GM12875 (cell line): ENCODE data around the gene UQCR10.

ENCODE experiments used
- H3K4me3 ChIP-seq: one replicate; pipeline ENCODE4 v1.5.1; 2011; ENCODE audit warnings: low read depth, low read length, control low read depth
- CTCF ChIP-seq: IDR thresholded peaks from 2 replicates; pipeline ENCODE4 v1.5.1; 2011; ENCODE audit warnings: low read depth, mild to moderate bottlenecking, control low read depth, inconsistent platforms, low read length, moderate library complexity, borderline replicate concordance; ENCODE audit not compliant: insufficient read depth

Gene UQCR10

GRCh38 chr22:29731058-29731850 is 35.9 kb upstream of the UQCR10 start:
- no peak overlapping the region for H3K4me3 ChIP-seq
- no peak for TF ChIP-seq CTCF

- TF ChIP-seq CTCF: no peak
- H3K4me3 ChIP-seq: no peak overlapping the region
These were observed 34.3 kb upstream of the UQCR10 start for GRCh38 chr22:29732883-29733282.

DNA sequence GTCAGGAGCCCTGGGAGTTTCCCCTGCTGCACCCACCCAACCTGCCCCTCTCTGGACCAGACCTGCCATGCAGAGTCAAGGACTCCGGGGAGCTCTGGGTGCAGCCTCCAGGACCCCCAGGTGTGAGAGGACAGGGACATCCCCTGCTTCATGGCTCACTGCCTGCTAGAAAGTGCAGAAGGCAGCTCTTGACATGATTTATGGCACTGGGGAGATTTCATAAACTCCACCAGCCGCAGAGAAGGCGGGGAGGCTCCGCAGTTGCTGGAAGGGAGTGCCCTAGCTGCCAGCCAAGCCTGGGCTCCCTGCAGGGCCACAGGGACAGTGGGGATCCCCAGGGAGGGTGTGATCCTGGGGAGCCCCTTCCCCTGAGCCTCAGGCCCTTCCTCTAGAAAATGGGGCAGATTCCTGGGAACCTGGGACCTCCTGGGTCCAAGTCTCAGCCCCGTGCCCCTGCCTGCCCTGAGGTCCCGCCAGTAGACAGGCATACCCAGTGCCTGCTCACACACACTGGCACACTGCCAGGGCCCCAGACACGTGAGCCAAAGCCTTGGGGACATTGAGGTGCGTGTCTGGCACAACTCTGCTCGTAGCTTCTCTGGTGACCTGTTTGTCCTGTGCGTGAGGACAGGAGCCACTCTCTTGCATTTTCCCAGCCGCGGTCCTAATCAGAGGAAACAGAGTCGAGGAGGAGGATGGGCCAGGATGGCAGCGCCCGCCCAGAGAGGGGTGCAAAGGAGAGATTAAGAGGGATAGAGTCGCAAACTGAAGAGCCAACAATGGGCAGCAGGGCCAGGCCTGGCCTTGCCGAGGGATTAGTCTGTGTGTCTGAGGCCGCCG is 33.6 kb upstream of the UQCR10 start:
- no peak overlapping the region for H3K4me3 ChIP-seq
- no peak for TF ChIP-seq CTCF

DNA sequence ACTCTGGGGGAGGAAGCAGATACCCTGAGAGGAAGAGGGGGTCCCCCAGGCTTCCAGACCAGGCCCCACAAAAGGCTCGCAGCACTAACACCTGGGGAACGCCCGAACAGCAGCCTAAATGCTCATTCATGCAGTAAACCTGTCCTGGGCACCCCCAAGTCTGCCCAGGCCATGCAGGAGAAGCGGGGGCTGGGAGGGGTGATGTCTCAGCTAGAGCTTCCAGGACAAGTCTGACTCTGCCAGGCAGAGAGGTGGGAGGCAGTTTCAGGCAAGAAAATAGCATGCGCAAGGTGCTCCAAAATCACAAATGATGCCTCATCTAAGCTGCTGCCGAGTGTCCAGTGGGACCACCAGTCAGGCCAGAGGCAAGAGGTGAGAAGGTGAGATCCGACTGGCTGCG is 32.8 kb upstream of the UQCR10 start:
- no peak for TF ChIP-seq CTCF
- H3K4me3 ChIP-seq: no peak overlapping the region

- no peak for TF ChIP-seq CTCF
- no peak overlapping the region for H3K4me3 ChIP-seq
These were observed 32.3 kb upstream of the UQCR10 start for GRCh38 chr22:29734838-29735237.

DNA sequence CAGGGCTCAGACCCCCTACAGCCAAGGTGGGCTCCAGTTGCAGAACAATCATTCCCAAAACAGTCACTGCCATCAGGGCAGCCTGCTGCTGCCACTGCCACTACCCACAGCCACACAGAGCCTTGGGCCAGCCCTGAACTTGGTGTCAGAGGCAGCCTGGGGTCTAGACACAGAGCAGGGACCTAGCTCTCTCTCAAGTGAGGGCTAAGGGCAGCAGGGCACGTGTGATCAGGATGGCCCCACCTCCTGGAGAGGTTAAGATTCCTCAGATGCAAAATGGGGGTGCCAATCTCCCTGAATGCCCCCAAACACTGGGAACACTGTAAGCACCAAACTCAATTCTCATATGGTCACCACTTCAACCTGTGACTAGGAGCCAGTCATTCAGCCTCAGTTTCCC is 31.8 kb upstream of the UQCR10 start:
- no peak overlapping the region for H3K4me3 ChIP-seq
- no peak for TF ChIP-seq CTCF
